Keratinocyte (primary cell): ENCODE measurements around the gene RPA1. TPM values are rescaled to one million over a fixed set of nuclear protein-coding genes. Genes with fewer than 3 reads are reported as not detected.

ENCODE experiments used
- DNase-seq: peaks from one replicate; pipeline ENCODE4 v3.0.0-alpha.2; 2011; ENCODE audit warnings: low read depth, missing footprints, low spot score
- FAIRE-seq: peaks from 2 replicates; lab custom pipeline; 2011; peaks lifted over from hg19 to GRCh38; lab: Jason Lieb, UNC
- H2AFZ ChIP-seq: 2 replicates; pipeline ENCODE4 v1.6.0; 2012; ENCODE audit warnings: low read length, control low read depth, inconsistent platforms; ENCODE audit not compliant: control insufficient read depth
- H3K27ac ChIP-seq: 2 replicates; pipeline ENCODE4 v1.5.1; 2011; ENCODE audit warnings: low read length; ENCODE audit not compliant: control insufficient read depth, insufficient read depth
- H3K27me3 ChIP-seq: 3 replicates; pipeline ENCODE4 v1.6.0; 2011; ENCODE audit warnings: low read length; ENCODE audit not compliant: control insufficient read depth, insufficient read depth; ENCODE audit errors: extremely low read depth
- H3K36me3 ChIP-seq, 2 experiments: 2 replicates in 1 of 2; 3 replicates in 1 of 2; pipeline ENCODE4 v1.5.1; 2011; ENCODE audit warnings: low read length in 2 of 2, mild to moderate bottlenecking in 1 of 2; ENCODE audit not compliant: control insufficient read depth in 2 of 2, insufficient read depth in 2 of 2; ENCODE audit errors: extremely low read depth in 1 of 2
- H3K4me1 ChIP-seq: 3 replicates; pipeline ENCODE4 v1.5.1; 2011; ENCODE audit warnings: low read length; ENCODE audit not compliant: control insufficient read depth, insufficient read depth; ENCODE audit errors: extremely low read depth
- H3K4me2 ChIP-seq: 3 replicates; pipeline ENCODE4 v1.6.0; 2011; ENCODE audit warnings: low read depth, low read length; ENCODE audit not compliant: control insufficient read depth, insufficient read depth; ENCODE audit errors: extremely low read depth
- H3K4me3 ChIP-seq, 3 experiments: fragments of 200-600 bp in 1 of 3; sonication (generic) in 1 of 3; 2 replicates in 2 of 3; 3 replicates in 1 of 3; pipeline ENCODE4 v1.5.1; 2011 to 2016; ENCODE audit warnings: low read length in 3 of 3, mild to moderate bottlenecking in 3 of 3, control low read depth in 2 of 3, inconsistent platforms in 1 of 3, low read depth in 1 of 3, mixed read lengths in 1 of 3, mixed run types in 1 of 3, moderate library complexity in 1 of 3; ENCODE audit not compliant: control insufficient read depth in 2 of 3, insufficient read depth in 2 of 3; ENCODE audit errors: extremely low read depth in 1 of 3
- H3K79me2 ChIP-seq: 2 replicates; pipeline ENCODE4 v1.6.0; 2012; ENCODE audit warnings: low read length; ENCODE audit not compliant: control insufficient read depth, insufficient read depth
- H3K9ac ChIP-seq: 3 replicates; pipeline ENCODE4 v1.6.0; 2011; ENCODE audit warnings: low read length; ENCODE audit not compliant: control insufficient read depth, insufficient read depth; ENCODE audit errors: extremely low read depth
- H3K9me1 ChIP-seq: 3 replicates; pipeline ENCODE4 v1.6.0; 2011; ENCODE audit warnings: low read length; ENCODE audit not compliant: control insufficient read depth, insufficient read depth; ENCODE audit errors: extremely low read depth
- H3K9me3 ChIP-seq: 2 replicates; pipeline ENCODE4 v1.5.1; 2012; ENCODE audit warnings: low read depth, low read length; ENCODE audit not compliant: control insufficient read depth
- H4K20me1 ChIP-seq: 3 replicates; pipeline ENCODE4 v1.6.0; 2011; ENCODE audit warnings: low read length; ENCODE audit not compliant: control insufficient read depth, insufficient read depth; ENCODE audit errors: extremely low read depth
- CTCF ChIP-seq, 3 experiments: IDR thresholded peaks in 1 of 3; conservative IDR thresholded peaks in 1 of 3; optimal IDR thresholded peaks in 1 of 3; 2 replicates in 2 of 3; 3 replicates in 1 of 3; pipeline versions ENCODE3 to v1.5.1; 2011; ENCODE audit warnings: low read length in 3 of 3, mild to moderate bottlenecking in 3 of 3, moderate library complexity in 2 of 3, control low read depth in 1 of 3, inconsistent platforms in 1 of 3; ENCODE audit not compliant: insufficient read depth in 2 of 3; ENCODE audit errors: extremely low read depth in 1 of 3
- EZH2 ChIP-seq: IDR thresholded peaks from one replicate; pipeline ENCODE4 v1.6.1; 2012; ENCODE audit warnings: inconsistent platforms, mild to moderate bottlenecking, low read length, moderate library complexity
- dilution Hi-C: fragments of 300-500 bp; cut with MboI; formaldehyde crosslinking; loops from one replicate; pipeline ENCODE4 v1.7.0; 2020; ENCODE audit warnings: low sequenced_read_pairs; ENCODE audit not compliant: extremely low pct_ligation_motif_present
- polyA plus RNA-seq, 5 experiments: library from polyadenylated mRNA; depleted of rRNA in 3 of 5; stranded (reverse) in 3 of 5; stranded (forward) in 1 of 5; unstranded in 1 of 5; fragments of >200 nt; gene quantifications; 1 replicate in 1 of 5; 2 replicates in 3 of 5; 3 replicates in 1 of 5; pipeline versions ENCODE4 v1.2.1 to v1.2.3, GENCODE V29; 2011 to 2012; ENCODE audit warnings: missing spikeins in 2 of 5, low read depth in 1 of 5, low replicate concordance in 1 of 5

Gene RPA1
- polyA plus RNA-seq, 1 donor (not counting 4 experiments of a cell fraction or from before 2014, with no cell fraction given), result 74.9 TPM

- no peaks in the 10 kb centered on the region for H4K20me1 ChIP-seq
- FAIRE-seq (no peak), DNase-seq (no peak)
- H3K4me1 ChIP-seq, result no peaks in the 10 kb centered on the region
- dilution Hi-C loops, result no loop called here
- H3K4me3 ChIP-seq, result no peak overlapping the region
- H3K9ac ChIP-seq, result no peak overlapping the region
- no peak overlapping the region for H3K4me2 ChIP-seq
- no peaks in the 10 kb centered on the region for H3K9me1 ChIP-seq
- H3K79me2 ChIP-seq, result no peaks in the 10 kb centered on the region
- H3K36me3 ChIP-seq, result no peaks in the 10 kb centered on the region
- H3K27ac ChIP-seq, result no peak overlapping the region
- H3K27me3 ChIP-seq, result no peaks in the 10 kb centered on the region
- no peaks in the 10 kb centered on the region for H3K9me3 ChIP-seq
- H2AFZ ChIP-seq, result no peak overlapping the region
- no peak for TF ChIP-seq CTCF (optimal IDR thresholded peaks at IDR 0.05 in 1 of 3, IDR thresholded peaks at IDR 0.05 in 1 of 3, conservative IDR thresholded peaks at IDR 0.05 in 1 of 3; ENCODE audit: extremely low read depth in 1 of 3, insufficient read depth in 2 of 3, low read length in 3 of 3)
- TF ChIP-seq EZH2, result no peak
These were observed 115.8 kb downstream of the RPA1 start for GRCh38 chr17:1945621-1946020.

GRCh38 chr17:1946021-1946932 lies 116.5 kb downstream of the RPA1 start:
- H3K79me2 ChIP-seq, result no peaks in the 10 kb centered on the region
- no peaks in the 10 kb centered on the region for H3K36me3 ChIP-seq
- TF ChIP-seq CTCF (optimal IDR thresholded peaks at IDR 0.05 in 1 of 3, IDR thresholded peaks at IDR 0.05 in 1 of 3, conservative IDR thresholded peaks at IDR 0.05 in 1 of 3; ENCODE audit: extremely low read depth in 1 of 3, insufficient read depth in 2 of 3, low read length in 3 of 3), result no peak
- no peak for TF ChIP-seq EZH2
- DNase-seq, result no peak
- no peak for FAIRE-seq
- H3K27me3 ChIP-seq, result no peaks in the 10 kb centered on the region
- H3K4me1 ChIP-seq, result no peaks in the 10 kb centered on the region
- H3K27ac ChIP-seq, result no peak overlapping the region
- no peak overlapping the region for H3K4me2 ChIP-seq
- no peaks in the 10 kb centered on the region for H4K20me1 ChIP-seq
- no peak overlapping the region for H2AFZ ChIP-seq
- dilution Hi-C loops, result no loop called here
- H3K4me3 ChIP-seq, result no peak overlapping the region
- H3K9me1 ChIP-seq, result no peaks in the 10 kb centered on the region
- H3K9ac ChIP-seq, result no peak overlapping the region
- H3K9me3 ChIP-seq, result no peaks in the 10 kb centered on the region
